Peyer's patch (tissue), 4 donors: ENCODE results near the gene PMPCA. TPM values are rescaled to one million over a fixed set of nuclear protein-coding genes. Genes with fewer than 3 reads are reported as not detected.

Source experiments
- DNase-seq, 3 donors: peaks; one replicate each; pipeline ENCODE4 v3.0.0-alpha.2; 2017 to 2019
- H3K27ac ChIP-seq, 4 donors: fragments of 200-600 bp; sonication (generic); one replicate each; pipeline ENCODE4 v1.5.1; 2016 to 2019
- H3K27me3 ChIP-seq, 2 donors: fragments of 200-600 bp; sonication (generic); one replicate each; pipeline ENCODE4 v1.5.1; 2019
- H3K36me3 ChIP-seq, 3 donors: fragments of 200-600 bp; sonication (generic); one replicate each; pipeline ENCODE4 v1.5.1; 2016 to 2019
- H3K4me1 ChIP-seq, 4 donors: fragments of 200-600 bp; sonication (generic); one replicate each; pipeline ENCODE4 v1.5.1; 2016 to 2019
- H3K4me3 ChIP-seq, 4 donors: fragments of 200-600 bp; sonication (generic); 1 replicate in 3 of 4; 2 replicates in 1 of 4; pipeline ENCODE4 v1.5.1; 2016 to 2019; ENCODE audit warnings: mild to moderate bottlenecking in 1 of 4
- H3K9me3 ChIP-seq, 4 donors: fragments of 200-600 bp; sonication (generic); one replicate each; pipeline ENCODE4 v1.5.1; 2016 to 2019; ENCODE audit warnings: mild to moderate bottlenecking in 1 of 4
- POLR2A ChIP-seq, 2 donors: fragments of 450-650 bp; IDR thresholded peaks; one replicate each; pipeline ENCODE4 v1.5.1; 2017; ENCODE audit warnings: antibody characterized with exemption in 2 of 2, mild to moderate bottlenecking in 2 of 2, moderate library complexity in 2 of 2
- total RNA-seq, 4 donors: library from RNA; depleted of rRNA; stranded (reverse); fragments of >200 nt; gene quantifications; one replicate each; pipeline ENCODE4 v1.1.0, GENCODE V29; 2016
- TF ChIP-seq, protein P1 (sequence below), 6 experiments: fragments of 450-650 bp in 4 of 6; fragments of 200-600 bp in 2 of 6; sonication (generic) in 1 of 6; IDR thresholded peaks; one replicate each; pipeline ENCODE4 v1.5.1; 2017 to 2019; ENCODE audit warnings: antibody characterized with exemption in 6 of 6, mild to moderate bottlenecking in 3 of 6, moderate library complexity in 1 of 6

Gene PMPCA
- total RNA-seq, 4 donors from 2014 or later = 32.8 to 73.4 (median 47.3) TPM

DNA sequence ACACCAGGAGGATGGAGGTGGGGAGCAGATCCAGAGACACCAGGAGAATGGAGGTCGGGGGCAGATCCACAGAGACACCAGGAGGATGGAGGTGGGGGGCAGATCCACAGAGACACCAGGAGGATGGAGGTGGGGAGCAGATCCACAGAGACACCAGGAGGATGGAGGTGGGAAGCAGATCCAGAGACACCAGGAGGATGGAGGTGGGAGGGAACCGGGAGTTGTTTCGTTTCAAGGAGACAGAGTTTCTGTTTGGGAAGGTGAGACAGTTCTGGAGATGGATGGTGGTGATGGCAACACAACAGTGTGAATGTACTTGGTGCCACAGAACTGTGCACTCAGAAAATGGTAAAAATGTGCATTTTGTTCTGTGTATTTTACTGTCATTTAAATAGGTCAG is 38.2 kb downstream of the PMPCA start:
- no peak for DNase-seq
- TF ChIP-seq POLR2A (IDR thresholded peaks at IDR 0.05) = no peak
- TF ChIP-seq, protein P1, sequence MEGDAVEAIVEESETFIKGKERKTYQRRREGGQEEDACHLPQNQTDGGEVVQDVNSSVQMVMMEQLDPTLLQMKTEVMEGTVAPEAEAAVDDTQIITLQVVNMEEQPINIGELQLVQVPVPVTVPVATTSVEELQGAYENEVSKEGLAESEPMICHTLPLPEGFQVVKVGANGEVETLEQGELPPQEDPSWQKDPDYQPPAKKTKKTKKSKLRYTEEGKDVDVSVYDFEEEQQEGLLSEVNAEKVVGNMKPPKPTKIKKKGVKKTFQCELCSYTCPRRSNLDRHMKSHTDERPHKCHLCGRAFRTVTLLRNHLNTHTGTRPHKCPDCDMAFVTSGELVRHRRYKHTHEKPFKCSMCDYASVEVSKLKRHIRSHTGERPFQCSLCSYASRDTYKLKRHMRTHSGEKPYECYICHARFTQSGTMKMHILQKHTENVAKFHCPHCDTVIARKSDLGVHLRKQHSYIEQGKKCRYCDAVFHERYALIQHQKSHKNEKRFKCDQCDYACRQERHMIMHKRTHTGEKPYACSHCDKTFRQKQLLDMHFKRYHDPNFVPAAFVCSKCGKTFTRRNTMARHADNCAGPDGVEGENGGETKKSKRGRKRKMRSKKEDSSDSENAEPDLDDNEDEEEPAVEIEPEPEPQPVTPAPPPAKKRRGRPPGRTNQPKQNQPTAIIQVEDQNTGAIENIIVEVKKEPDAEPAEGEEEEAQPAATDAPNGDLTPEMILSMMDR (IDR thresholded peaks at IDR 0.05) = no peak
- Histone ChIP-seq H3K9me3 (no peaks in the 10 kb centered on the region), H3K27ac (no peak overlapping the region), H3K4me1 (no peaks in the 10 kb centered on the region), H3K36me3 (peaks cover 0 to 91% (median 0%) of the 10 kb centered on the region in 3 donors), H3K27me3 (no peaks in the 10 kb centered on the region), H3K4me3 (no peak overlapping the region)

DNA sequence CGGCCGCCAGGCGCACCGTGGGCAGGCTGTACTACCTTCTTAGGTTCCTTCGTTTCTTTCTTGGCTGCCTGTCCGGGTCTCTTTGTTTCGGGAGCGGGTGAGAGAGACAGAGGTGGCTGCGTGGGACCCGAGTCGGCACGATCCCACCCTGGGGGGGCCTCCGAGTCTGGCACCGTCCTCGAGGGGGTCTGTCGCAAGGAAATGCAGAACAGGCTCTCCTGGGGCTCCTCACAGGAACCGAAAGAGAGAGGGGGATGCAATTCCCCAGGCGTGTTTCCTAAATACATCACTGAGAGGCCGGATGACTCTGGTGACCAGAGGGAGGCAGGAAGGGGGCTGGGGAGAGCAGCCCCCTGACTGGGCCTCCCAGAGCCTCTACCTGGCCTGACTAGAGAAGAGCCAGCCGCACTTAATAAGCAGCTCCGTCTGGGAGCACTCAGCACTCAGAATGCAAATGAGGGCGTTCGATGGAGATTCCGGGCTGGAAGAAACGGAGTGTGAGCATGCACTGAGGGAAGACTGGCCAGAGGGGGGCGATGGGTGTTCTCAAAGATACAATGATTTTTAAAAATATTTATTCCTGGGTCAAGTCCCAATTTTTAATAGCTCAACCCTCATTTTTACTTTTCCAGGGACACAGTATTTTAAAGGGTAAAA is 40.9 kb downstream of the PMPCA start:
- H3K4me3 ChIP-seq = no peak overlapping the region
- H3K27ac ChIP-seq = no peak overlapping the region
- H3K4me1 ChIP-seq = no peaks in the 10 kb centered on the region
- DNase-seq = no peak
- TF ChIP-seq, protein P1 (IDR thresholded peaks at IDR 0.05) = no peak
- TF ChIP-seq POLR2A (IDR thresholded peaks at IDR 0.05) = no peak
- H3K9me3 ChIP-seq = no peaks in the 10 kb centered on the region
- H3K36me3 ChIP-seq = peaks cover 0 to 91% (median 0%) of the 10 kb centered on the region in 3 donors
- H3K27me3 ChIP-seq = no peaks in the 10 kb centered on the region

DNA sequence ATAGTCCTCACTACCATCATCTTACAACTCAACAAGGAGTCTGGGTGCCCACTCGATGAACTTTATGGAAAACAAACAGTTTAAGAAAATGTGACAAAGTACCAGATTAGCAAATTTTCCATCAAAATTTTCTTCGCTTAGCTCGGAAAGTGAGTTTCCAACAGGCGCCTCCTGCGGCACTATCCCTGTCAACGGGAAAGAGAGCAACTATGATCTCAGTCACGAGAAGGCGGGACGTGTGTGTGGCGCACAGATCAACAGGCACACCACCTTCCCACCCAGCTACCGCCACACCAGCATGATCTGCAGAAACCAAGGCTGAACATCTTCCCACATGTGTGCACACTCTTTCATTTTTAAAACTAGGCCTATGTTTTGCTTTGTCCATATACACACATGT is 42.9 kb downstream of the PMPCA start:
- Histone ChIP-seq H3K27me3 (no peaks in the 10 kb centered on the region), H3K36me3 (peaks cover 0 to 91% (median 0%) of the 10 kb centered on the region in 3 donors), H3K27ac (no peak overlapping the region), H3K9me3 (no peaks in the 10 kb centered on the region), H3K4me1 (no peaks in the 10 kb centered on the region), H3K4me3 (no peak overlapping the region)
- DNase-seq = no peak
- TF ChIP-seq, protein P1 (IDR thresholded peaks at IDR 0.05) = no peak
- TF ChIP-seq POLR2A (IDR thresholded peaks at IDR 0.05) = no peak

DNA sequence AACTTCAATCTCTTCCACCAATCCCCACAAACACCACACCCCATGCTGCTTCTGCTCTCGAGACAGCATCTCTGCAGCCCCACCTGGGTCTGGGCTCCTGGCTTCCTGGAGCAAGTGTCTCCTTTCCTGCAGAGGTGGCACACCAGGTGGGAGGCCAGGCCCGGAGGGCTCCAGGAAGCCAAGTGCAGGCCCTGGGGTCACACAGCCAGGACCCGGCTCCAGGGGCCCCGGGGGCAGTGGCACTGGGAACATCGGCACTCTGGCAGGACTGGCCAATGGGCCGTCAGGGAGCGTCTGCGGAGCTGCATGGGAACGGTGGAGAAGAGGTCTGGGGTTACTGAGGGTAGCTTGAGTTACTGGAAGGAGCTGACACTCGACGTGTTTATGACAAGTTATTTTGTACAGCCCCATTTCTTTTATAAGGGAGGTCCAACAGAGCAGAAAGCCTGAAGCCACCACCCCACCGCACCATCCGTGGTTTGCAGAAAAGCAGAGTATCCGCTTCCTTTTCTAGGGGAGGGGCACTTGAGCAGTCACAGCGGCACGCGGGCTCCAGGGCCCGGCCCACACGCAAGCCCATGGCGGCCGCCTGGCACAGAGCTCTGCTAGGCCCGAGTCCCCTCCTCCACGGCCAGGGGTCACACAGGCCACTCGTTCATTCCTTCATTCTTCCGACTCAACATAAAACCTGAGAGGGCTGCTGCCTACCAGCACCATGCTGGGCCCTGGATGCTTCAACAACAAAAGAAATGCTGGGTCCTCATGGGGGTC is 43.8 kb downstream of the PMPCA start:
- no peak for TF ChIP-seq POLR2A (IDR thresholded peaks at IDR 0.05)
- TF ChIP-seq, protein P1 (IDR thresholded peaks at IDR 0.05) = no peak
- no peaks in the 10 kb centered on the region for H3K9me3 ChIP-seq
- H3K4me3 ChIP-seq = no peak overlapping the region
- peaks cover 0 to 91% (median 0%) of the 10 kb centered on the region in 3 donors for H3K36me3 ChIP-seq
- H3K4me1 ChIP-seq = no peaks in the 10 kb centered on the region
- H3K27me3 ChIP-seq = no peaks in the 10 kb centered on the region
- H3K27ac ChIP-seq = no peak overlapping the region
- DNase-seq = no peak

DNA sequence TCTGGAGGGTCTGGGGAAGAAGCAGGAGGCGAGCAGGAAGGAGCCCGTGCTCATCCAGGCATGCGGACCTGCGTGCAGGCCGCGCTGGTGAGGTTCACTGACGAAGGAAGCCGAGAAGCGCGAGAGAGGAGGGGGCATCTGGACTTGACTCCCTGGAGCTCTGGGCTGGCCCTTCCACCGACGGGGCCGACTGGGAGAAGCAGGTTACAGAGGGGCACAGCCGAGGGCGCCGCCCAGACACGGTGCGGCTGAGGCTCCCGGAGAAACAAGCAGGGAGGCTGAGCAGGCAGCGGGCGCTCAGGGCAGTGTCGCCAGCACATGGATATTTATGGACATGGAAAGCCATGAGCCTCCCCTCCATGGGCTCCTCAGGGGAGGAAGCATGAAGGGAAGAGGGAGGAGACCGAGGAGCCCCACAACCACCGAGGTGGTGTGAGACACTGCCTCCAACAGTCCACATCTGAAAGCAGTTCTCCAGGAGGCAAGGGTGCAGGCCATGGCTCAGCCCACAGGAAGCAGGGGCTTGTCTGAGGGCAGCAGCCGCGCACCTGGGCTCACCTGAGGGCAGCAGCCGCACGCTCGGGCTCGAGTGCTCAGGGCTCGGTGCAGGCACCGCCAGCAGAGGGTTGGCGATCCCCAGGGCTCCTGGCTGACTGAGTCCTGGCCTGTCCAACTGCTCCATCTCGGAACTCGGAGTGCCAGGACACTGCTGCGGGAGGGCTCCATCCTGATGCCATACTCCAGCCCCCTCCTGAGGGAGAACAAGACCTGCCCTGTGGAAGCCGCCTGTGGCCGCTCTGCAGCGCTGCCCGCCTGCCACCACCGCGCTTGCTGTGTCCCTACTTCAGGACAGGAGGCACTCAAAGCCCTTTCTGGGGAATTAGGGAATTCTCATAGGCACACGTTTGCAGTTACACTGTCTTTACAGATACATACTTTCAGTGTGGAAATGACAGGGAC is 44.9 kb downstream of the PMPCA start:
- H3K27ac ChIP-seq = no peak overlapping the region
- no peak for DNase-seq
- TF ChIP-seq POLR2A (IDR thresholded peaks at IDR 0.05) = no peak
- TF ChIP-seq, protein P1 (IDR thresholded peaks at IDR 0.05) = no peak
- no peaks in the 10 kb centered on the region for H3K4me1 ChIP-seq
- no peaks in the 10 kb centered on the region for H3K27me3 ChIP-seq
- H3K36me3 ChIP-seq = peaks cover 0 to 91% (median 0%) of the 10 kb centered on the region in 3 donors
- no peaks in the 10 kb centered on the region for H3K9me3 ChIP-seq
- no peak overlapping the region for H3K4me3 ChIP-seq
